Heart left ventricle (tissue), 13 donors: ENCODE data around the gene ASH1L.
"Not testable (repeated sequence)": the region's sequence is repeated elsewhere in the genome, so short reads cannot be mapped to it uniquely, and the experiment has no call there.

ENCODE experiments used
- CTCF ChIP-seq, 12 donors: fragments of 200-600 bp; sonication (generic) in 4 of 12; IDR thresholded peaks; one replicate each; pipeline versions ENCODE4 v1.5.0 to v1.8.0; 2018 to 2022; ENCODE audit warnings: antibody characterized with exemption in 12 of 12, mild to moderate bottlenecking in 5 of 12
- POLR2A ChIP-seq, 2 donors: fragments of 450-650 bp; IDR thresholded peaks; one replicate each; pipeline ENCODE4 v1.6.1; 2017; ENCODE audit warnings: antibody characterized with exemption in 2 of 2, mild to moderate bottlenecking in 2 of 2, moderate library complexity in 2 of 2
- donor health status: ischemic (EF 13 %, LVEDD 7.1; RV severe dilation, severe dysfunction).
- donor health status: DM: no; HTN: yes; CAD: no.
- donor health status: DM: no; HTN: no; CAD: no.
- donor health status: ischemic (EF 25% LVEDD 6.9; RV normal size, moderate dysfunction).
- donor health status: ischemic (EF 25% LVEDD 5.7; RV mildly dilated, moderate dysfunction).
- donor health status: ischemic (EF 35%, LVEDD 5.7; RV mildly dilated, moderate dysfunction).
- donor health status: nonischemic (EF 11% LVEDD 7.7; RV severe dilation, severe dysfunction).
- donor health status: DM: yes; HTN: yes; CAD: no.
- donor health status: PGD.
- donor health status: ischemic (EF 29% LVEDD 5.4; RV normal size, mild dysfunction).
- donor health status: nonischemic (EF 23%, LVEDD 6.1; RV moderate dilation, normal function).

- TF ChIP-seq CTCF, POLR2A (IDR thresholded peaks at IDR 0.05): not testable (repeated sequence)
Observed at GRCh38 chr1:155590516-155591247, 28.1 kb upstream of the ASH1L start.
